PC-3 (cell line): ENCODE measurements around the gene TNNI3. TPM values are rescaled to one million over a fixed set of nuclear protein-coding genes. Genes with fewer than 3 reads are reported as not detected.

Experiments used
- ATAC-seq: fragments of 200-7000 bp; cut with Tn5 transposase; 2 replicates; pipeline ENCODE4 v1.9.1; 2020; ENCODE audit warnings: mild to moderate bottlenecking, moderate library complexity
- BruUV-seq: library from RNA; stranded (reverse); fragments of 400-500 nt; replicated peaks from 2 replicates; lab custom pipeline; 2021; lab: Mats Ljungman, UMichigan
- CTCF ChIA-PET: fragments of 300-600 bp; sonication (Branson Sonifier 250); formaldehyde crosslinking; loops from one replicate; lab custom pipeline; 2022; ENCODE audit warnings: antibody characterized with exemption; lab: Charles Lee
- POLR2A ChIA-PET: fragments of 300-600 bp; sonication (Branson Sonifier 250); formaldehyde crosslinking; loops from one replicate; lab custom pipeline; 2022; ENCODE audit warnings: antibody characterized with exemption; ENCODE audit not compliant: unreplicated experiment; lab: Charles Lee
- DNase-seq: peaks from one replicate; pipeline ENCODE4 v3.0.0-alpha.2; 2015
- H2AFZ ChIP-seq: fragments of 300-600 bp; sonication (generic); 2 replicates; pipeline ENCODE4 v1.6.0; 2016; ENCODE audit warnings: antibody characterized with exemption, low read length
- H3F3A ChIP-seq: fragments of 300-600 bp; sonication (generic); one replicate; pipeline ENCODE4 v1.6.0; 2017; ENCODE audit warnings: antibody characterized with exemption, low read length, control low read depth, mild to moderate bottlenecking; ENCODE audit not compliant: unreplicated experiment
- H3K27ac ChIP-seq: fragments of 300-600 bp; sonication (generic); 2 replicates; pipeline ENCODE4 v1.5.1; 2016; ENCODE audit warnings: mild to moderate bottlenecking, low read length
- H3K27me3 ChIP-seq: fragments of 300-600 bp; sonication (generic); 2 replicates; pipeline ENCODE4 v1.6.1; 2016; ENCODE audit warnings: low read length, mixed read lengths
- H3K36me3 ChIP-seq: fragments of 300-600 bp; sonication (generic); 2 replicates; pipeline ENCODE4 v1.6.1; 2016; ENCODE audit warnings: low read depth, mixed run types, low read length, mixed read lengths
- H3K4me1 ChIP-seq: fragments of 300-600 bp; sonication (generic); 2 replicates; pipeline ENCODE4 v1.5.1; 2016; ENCODE audit warnings: low read length; ENCODE audit not compliant: insufficient read depth
- H3K4me2 ChIP-seq: fragments of 300-600 bp; sonication (generic); 2 replicates; pipeline ENCODE4 v1.6.0; 2016; ENCODE audit warnings: low read length
- H3K4me3 ChIP-seq: fragments of 300-600 bp; sonication (generic); 2 replicates; pipeline ENCODE4 v1.5.1; 2016; ENCODE audit warnings: mild to moderate bottlenecking, low read length, mixed read lengths
- H3K79me2 ChIP-seq: fragments of 300-600 bp; sonication (generic); 2 replicates; pipeline ENCODE4 v1.6.1; 2017; ENCODE audit warnings: low read length, mixed read lengths
- H3K9ac ChIP-seq: fragments of 300-600 bp; sonication (generic); 2 replicates; pipeline ENCODE4 v1.6.0; 2016; ENCODE audit warnings: mild to moderate bottlenecking, low read length
- H3K9me2 ChIP-seq: fragments of 300-600 bp; sonication (generic); replicated peaks from 2 replicates; pipeline ENCODE4 v1.6.1; 2016; ENCODE audit warnings: mixed run types, low read length, mixed read lengths
- H3K9me3 ChIP-seq: fragments of 300-600 bp; sonication (generic); 2 replicates; pipeline ENCODE4 v1.6.1; 2016; ENCODE audit warnings: low read length, mixed read lengths
- H4K20me1 ChIP-seq: fragments of 300-600 bp; sonication (generic); 2 replicates; pipeline ENCODE4 v1.6.1; 2016; ENCODE audit warnings: low read length, mixed read lengths
- CTCF ChIP-seq: fragments of 300-600 bp; sonication (generic); conservative IDR thresholded peaks from 2 replicates; pipeline ENCODE4 v1.5.1; 2017; ENCODE audit warnings: antibody characterized with exemption, low read depth, mild to moderate bottlenecking, low read length
- EZH2 ChIP-seq: fragments of 300-600 bp; sonication (generic); IDR thresholded peaks from one replicate; pipeline ENCODE4 v1.6.1; 2017; ENCODE audit warnings: antibody characterized with exemption, mild to moderate bottlenecking, low read length; ENCODE audit not compliant: unreplicated experiment
- EZH2phosphoT487 ChIP-seq: fragments of 300-600 bp; sonication (generic); IDR thresholded peaks from 2 replicates; pipeline ENCODE4 v1.6.1; 2018; ENCODE audit warnings: mild to moderate bottlenecking, antibody characterized with exemption, low read length, borderline replicate concordance
- intact Hi-C: fragments of 100-400 bp; cut with micrococcal nuclease; formaldehyde crosslinking; loops from 2 replicates; pipeline ENCODE4 v1.9.0; 2023
- microRNA-seq: library from miRNA; unstranded; fragments of <30 nt; microRNA quantifications from one replicate; pipeline ENCODE4 v1.1.0, GENCODE V29; 2020; ENCODE audit not compliant: unreplicated experiment
- total RNA-seq: library from RNA; depleted of rRNA; stranded (reverse); fragments of >200 nt; gene quantifications from 2 replicates; pipeline ENCODE4 v1.2.3, GENCODE V29; 2014; rRNA removed

The TNNI3 gene
- total RNA-seq, 1 experiment from 2014 or later = 32.4 TPM

- ChIA-PET CTCF (no interaction called here), POLR2A (no interaction called here)
- Histone ChIP-seq H3K9me3 (no peaks in the 10 kb centered on the region), H3K27ac (no peak overlapping the region), H3K27me3 (no peaks in the 10 kb centered on the region), H2AFZ (no peak overlapping the region), H3K9me2 (no peaks in the 10 kb centered on the region), H3K4me1 (no peaks in the 10 kb centered on the region), H4K20me1 (peaks cover 4% of the 10 kb centered on the region; the same call in 1 of the 2 replicates), H3K79me2 (no peaks in the 10 kb centered on the region), H3K4me2 (no peak overlapping the region), H3K4me3 (no peak overlapping the region), H3K36me3 (peaks cover 16% of the 10 kb centered on the region), H3F3A (no peaks in the 10 kb centered on the region), H3K9ac (no peak overlapping the region)
- TF ChIP-seq EZH2 = no peak
- TF ChIP-seq EZH2phosphoT487 = no peak
- TF ChIP-seq CTCF = no peak
- no peak for ATAC-seq
- no peak for DNase-seq
- intact Hi-C loops = no loop called here
- BruUV-seq = no TSS peak
These were observed 50.9 kb downstream of the TNNI3 start for GRCh38 chr19:55106591-55106990.

GRCh38 chr19:55105237-55105636 is 52.3 kb downstream of the TNNI3 start:
- no peak for DNase-seq
- Histone ChIP-seq H4K20me1 (peaks cover 7% of the 10 kb centered on the region; the same call in 1 of the 2 replicates), H3K9me2 (no peaks in the 10 kb centered on the region), H3K9ac (no peak overlapping the region), H3F3A (no peaks in the 10 kb centered on the region), H3K4me1 (no peaks in the 10 kb centered on the region), H3K4me3 (no peak overlapping the region), H3K4me2 (no peak overlapping the region), H3K36me3 (peaks cover 16% of the 10 kb centered on the region), H3K27me3 (no peaks in the 10 kb centered on the region), H3K9me3 (no peaks in the 10 kb centered on the region), H2AFZ (no peak overlapping the region), H3K27ac (no peak overlapping the region), H3K79me2 (no peaks in the 10 kb centered on the region)
- BruUV-seq = no TSS peak
- no peak for ATAC-seq
- ChIA-PET POLR2A (no interaction called here), CTCF (interaction anchor here (0.6 kb wide), 1 partner anchor 42 kb away, joined by 3 read pairs; the partner anchor contains the start of gene RDH13)
- intact Hi-C loops = no loop called here
- TF ChIP-seq EZH2 (no peak), EZH2phosphoT487 (no peak), CTCF (no peak)

- Histone ChIP-seq H3K9me2 (no peaks in the 10 kb centered on the region), H3K36me3 (peaks cover 7% of the 10 kb centered on the region; the same call in 1 of the 2 replicates), H3K27ac (no peak overlapping the region), H3K79me2 (no peaks in the 10 kb centered on the region), H3K27me3 (no peaks in the 10 kb centered on the region), H3K4me1 (no peaks in the 10 kb centered on the region), H3K9ac (no peak overlapping the region), H3K9me3 (no peaks in the 10 kb centered on the region), H3K4me3 (no peak overlapping the region), H3F3A (no peaks in the 10 kb centered on the region), H2AFZ (no peak overlapping the region), H4K20me1 (peaks cover 7% of the 10 kb centered on the region; the same call in 1 of the 2 replicates), H3K4me2 (no peak overlapping the region)
- ChIA-PET CTCF (no interaction called here), POLR2A (no interaction called here)
- DNase-seq (no peak), ATAC-seq (no peak)
- TF ChIP-seq EZH2phosphoT487 (no peak), CTCF (no peak), EZH2 (no peak)
- intact Hi-C loops = no loop called here
- no TSS peak for BruUV-seq
These were observed 54.3 kb downstream of the TNNI3 start for GRCh38 chr19:55103190-55103589.

Small RNA genes within 50 kb of the gene (microRNA-seq; reads per million reads assigned to microRNA genes)
- not detected for gene MIR7975

Other genes with a start within 250 kb of the TNNI3 start
- gene NLRP7, start 210.2 kb downstream of the TNNI3 start, total RNA-seq = not detected in 2 replicates
- not detected in 2 replicates for gene NLRP2, start 191.4 kb downstream of the TNNI3 start, total RNA-seq
- 0.58 TPM in 1 of 2 replicates, not detected in the other for gene GP6, start 119.5 kb downstream of the TNNI3 start, total RNA-seq
- 80.4 and 85.7 TPM in 2 replicates for gene RDH13, start 94.6 kb downstream of the TNNI3 start, total RNA-seq
- 75.3 and 75.8 TPM in 2 replicates for gene EPS8L1, start 81.9 kb downstream of the TNNI3 start, total RNA-seq
- 136 and 180 TPM in 2 replicates for gene PPP1R12C, start 40.1 kb downstream of the TNNI3 start, total RNA-seq
- 266 and 317 TPM in 2 replicates for gene TNNT1, start 8.5 kb downstream of the TNNI3 start, total RNA-seq
- 30.0 and 45.7 TPM in 2 replicates for gene DNAAF3, start 8.9 kb upstream of the TNNI3 start, total RNA-seq
- gene SYT5, start 22.6 kb upstream of the TNNI3 start, total RNA-seq = 0.40 and 2.5 TPM in 2 replicates
- 8.1 and 10.9 TPM in 2 replicates for gene PTPRH, start 51.8 kb upstream of the TNNI3 start, total RNA-seq
- gene TMEM86B, start 71.0 kb upstream of the TNNI3 start, total RNA-seq = 11.1 and 11.8 TPM in 2 replicates
- gene PPP6R1, start 101.3 kb upstream of the TNNI3 start, total RNA-seq = 159 and 221 TPM in 2 replicates
- 122 and 148 TPM in 2 replicates for gene HSPBP1, start 122.4 kb upstream of the TNNI3 start, total RNA-seq
- gene BRSK1, start 126.3 kb upstream of the TNNI3 start, total RNA-seq = 5.1 and 8.7 TPM in 2 replicates
- not detected in 2 replicates for gene TMEM150B, start 167.6 kb upstream of the TNNI3 start, total RNA-seq
- gene KMT5C, start 182.1 kb upstream of the TNNI3 start, total RNA-seq = 21.9 and 36.6 TPM in 2 replicates
- 0.80 and 2.4 TPM in 2 replicates for gene COX6B2, start 197.0 kb upstream of the TNNI3 start, total RNA-seq
- not detected in 2 replicates for gene GARIN5B, start 205.5 kb upstream of the TNNI3 start, total RNA-seq
- 7.5 and 10.7 TPM in 2 replicates for gene IL11, start 212.7 kb upstream of the TNNI3 start, total RNA-seq
- not detected in 2 replicates for gene TMEM190, start 219.1 kb upstream of the TNNI3 start, total RNA-seq
- 22.1 and 22.8 TPM in 2 replicates for gene TMEM238, start 226.6 kb upstream of the TNNI3 start, total RNA-seq
- 550 and 836 TPM in 2 replicates for gene RPL28, start 228.2 kb upstream of the TNNI3 start, total RNA-seq